Rectal smooth muscle tissue (tissue), 1 donor: Measurements from ENCODE around the gene COL4A6.

Experiments
- H3K27ac ChIP-seq: one replicate; pipeline ENCODE4 v1.7.0; 2013; ENCODE audit warnings: low read depth, low read length, inconsistent platforms
- H3K27me3 ChIP-seq: one replicate; pipeline ENCODE4 v1.7.0; 2013; ENCODE audit warnings: low read length; ENCODE audit not compliant: control insufficient read depth, insufficient read depth
- H3K36me3 ChIP-seq: one replicate; pipeline ENCODE4 v1.7.0; 2013; ENCODE audit warnings: low read length; ENCODE audit not compliant: control insufficient read depth, insufficient read depth
- H3K4me1 ChIP-seq: one replicate; pipeline ENCODE4 v1.7.0; 2013; ENCODE audit warnings: low read length; ENCODE audit not compliant: control insufficient read depth, insufficient read depth
- H3K4me3 ChIP-seq: one replicate; pipeline ENCODE4 v1.7.0; 2013; ENCODE audit warnings: low read length
- H3K9ac ChIP-seq: one replicate; pipeline ENCODE4 v1.7.0; 2013; ENCODE audit warnings: low read length

COL4A6 gene

DNA sequence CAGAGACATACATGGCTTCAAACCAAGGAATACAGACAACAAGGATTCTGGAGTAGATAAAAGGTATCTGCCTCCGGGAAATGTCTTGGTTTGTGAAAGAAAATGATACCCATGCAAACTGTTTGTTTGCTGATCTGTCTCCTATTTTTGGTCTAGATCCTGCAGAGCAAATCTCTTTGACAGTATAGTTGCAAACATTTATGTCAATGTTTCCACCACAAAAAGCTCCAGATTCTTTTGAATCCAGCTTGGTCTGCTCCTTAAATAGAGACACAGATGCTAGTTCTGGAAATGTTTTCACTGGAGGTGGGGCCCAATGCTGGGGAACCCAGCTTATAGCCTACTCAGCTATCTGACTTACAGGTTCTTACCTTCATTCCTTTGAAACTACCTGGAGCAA is 226.9 kb downstream of the COL4A6 start:
- Histone ChIP-seq H3K9ac (no peak overlapping the region), H3K27ac (no peak overlapping the region), H3K36me3 (no peaks in the 10 kb centered on the region), H3K27me3 (no peaks in the 10 kb centered on the region), H3K4me1 (no peaks in the 10 kb centered on the region), H3K4me3 (no peak overlapping the region)

DNA sequence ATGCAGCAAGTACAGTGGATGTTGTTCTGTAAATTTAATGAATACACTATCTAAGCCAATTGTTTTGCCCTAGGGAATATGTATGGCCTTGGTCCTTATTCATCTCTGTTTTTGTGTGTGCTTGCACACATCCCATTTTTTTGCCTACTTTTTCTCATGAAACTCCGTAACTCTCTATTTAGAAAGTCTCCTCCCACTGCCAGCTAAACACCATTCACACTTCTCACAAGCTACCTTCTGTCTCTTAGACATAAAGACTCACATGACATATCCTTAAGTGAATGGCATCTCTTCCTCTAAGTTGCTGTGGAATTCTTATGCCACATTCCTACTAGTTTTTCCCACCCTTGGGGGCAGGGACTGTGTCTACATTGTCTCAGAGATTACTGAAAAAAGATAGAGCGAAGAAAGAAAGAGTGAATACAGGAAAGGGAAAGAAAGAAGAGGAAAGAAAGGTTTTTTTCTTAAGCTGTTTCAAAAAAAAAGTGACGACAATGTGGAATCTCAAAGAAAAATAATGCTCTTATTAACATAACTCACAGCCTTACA is 229.1 kb downstream of the COL4A6 start:
- Histone ChIP-seq H3K4me3 (no peak overlapping the region), H3K9ac (no peak overlapping the region), H3K4me1 (no peaks in the 10 kb centered on the region), H3K27ac (no peak overlapping the region), H3K36me3 (no peaks in the 10 kb centered on the region), H3K27me3 (no peaks in the 10 kb centered on the region)

DNA sequence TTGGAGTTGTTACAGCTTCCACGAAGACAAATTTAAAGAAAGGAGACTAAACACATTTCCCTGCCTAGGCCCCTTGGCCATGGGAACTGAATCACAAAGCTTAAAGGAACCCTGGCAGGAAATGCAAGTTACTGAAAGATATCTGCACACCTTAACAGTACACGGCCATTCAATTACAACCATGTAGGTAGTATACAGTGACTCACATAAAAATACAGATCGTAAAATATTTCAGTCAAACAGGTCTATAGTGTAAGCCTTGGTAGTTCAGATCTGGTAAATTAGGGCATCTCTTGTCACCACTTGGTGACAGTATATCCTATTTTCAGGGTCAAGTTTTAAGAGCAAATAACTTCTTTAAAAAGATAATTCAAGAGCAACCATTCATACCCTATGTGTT is 234.7 kb downstream of the COL4A6 start:
- Histone ChIP-seq H3K27ac (no peak overlapping the region), H3K4me3 (no peak overlapping the region), H3K4me1 (no peaks in the 10 kb centered on the region), H3K27me3 (no peaks in the 10 kb centered on the region), H3K9ac (no peak overlapping the region), H3K36me3 (no peaks in the 10 kb centered on the region)

DNA sequence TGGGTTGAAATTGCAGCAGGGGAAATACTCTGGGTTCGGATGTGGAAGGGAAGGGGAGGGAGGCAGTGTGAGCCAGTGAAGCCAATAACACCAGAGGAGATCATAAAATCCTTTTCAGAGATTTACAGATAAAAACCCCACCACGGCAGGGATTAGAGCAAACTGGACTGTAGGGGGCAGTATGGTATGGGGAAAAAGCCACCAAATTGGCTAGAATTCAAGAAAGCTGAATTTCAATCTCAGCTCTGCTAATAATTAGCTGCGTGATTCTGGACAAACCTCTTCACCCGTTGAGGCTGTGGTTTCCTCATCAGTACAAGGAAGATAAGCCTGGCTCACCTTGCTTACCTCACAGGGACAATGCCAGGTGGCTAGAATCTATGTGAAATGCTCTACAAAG is 238.5 kb downstream of the COL4A6 start:
- Histone ChIP-seq H3K27ac (no peak overlapping the region), H3K9ac (no peak overlapping the region), H3K27me3 (no peaks in the 10 kb centered on the region), H3K4me1 (no peaks in the 10 kb centered on the region), H3K36me3 (no peaks in the 10 kb centered on the region), H3K4me3 (no peak overlapping the region)

DNA sequence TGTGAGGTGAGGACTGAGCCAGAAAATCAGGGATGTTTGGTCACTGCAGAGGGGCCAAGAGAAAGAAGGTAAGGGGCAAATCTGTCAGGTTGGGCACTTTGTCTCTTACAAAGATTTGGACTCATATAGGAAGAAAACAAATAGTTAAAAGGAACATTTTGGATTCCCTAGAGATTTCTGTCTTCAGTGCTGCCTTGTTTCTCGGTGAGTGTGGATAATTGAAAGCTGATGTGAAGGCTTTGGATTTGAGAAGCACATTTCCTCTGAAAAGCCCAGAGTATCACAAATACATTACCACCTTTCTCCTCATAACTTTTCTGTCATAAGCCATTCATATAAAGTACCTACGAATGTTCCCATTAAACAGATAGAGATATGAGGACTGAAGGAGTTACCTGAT is 239.2 kb downstream of the COL4A6 start:
- Histone ChIP-seq H3K4me3 (no peak overlapping the region), H3K36me3 (no peaks in the 10 kb centered on the region), H3K4me1 (no peaks in the 10 kb centered on the region), H3K27me3 (peaks cover 3% of the 10 kb centered on the region), H3K27ac (no peak overlapping the region), H3K9ac (no peak overlapping the region)

DNA sequence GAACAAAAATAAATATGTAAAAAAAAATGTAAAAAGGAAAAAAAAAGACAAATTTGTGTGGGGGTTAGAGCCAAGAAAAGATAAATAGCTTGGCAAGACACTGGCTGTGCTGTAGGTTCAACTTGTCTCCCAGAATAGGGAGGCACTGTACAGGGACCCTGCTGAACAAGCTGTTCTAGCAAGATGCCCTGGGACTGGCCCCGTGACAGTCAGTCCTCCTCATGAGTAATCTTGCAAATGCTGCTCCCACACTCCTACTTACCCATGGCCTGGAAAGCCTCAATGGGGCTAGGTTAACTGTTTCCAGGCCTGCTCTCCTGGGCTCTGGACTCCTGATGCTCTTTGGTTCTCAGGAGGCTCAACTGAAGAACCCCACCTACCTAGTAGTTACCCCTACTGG is 239.8 kb downstream of the COL4A6 start:
- Histone ChIP-seq H3K27me3 (peaks cover 3% of the 10 kb centered on the region), H3K27ac (no peak overlapping the region)

DNA sequence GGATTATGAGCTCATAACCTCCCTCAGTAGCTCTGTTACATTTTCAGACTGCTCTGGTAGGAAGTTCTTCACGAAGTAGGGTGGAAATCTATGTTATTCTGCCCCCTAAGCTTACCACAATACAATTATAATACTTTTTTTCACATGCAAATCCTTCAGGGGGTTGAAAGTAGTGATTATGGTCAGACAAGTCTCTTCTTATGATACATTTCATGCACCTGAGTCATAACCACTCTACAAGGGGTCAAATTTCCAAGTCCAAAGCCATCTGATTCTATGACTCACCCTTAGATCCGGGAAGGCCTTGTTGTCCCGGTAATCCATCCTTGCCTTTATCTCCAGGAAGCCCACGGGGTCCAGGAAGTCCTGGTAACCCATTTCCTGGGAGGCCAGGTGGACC is 251.4 kb downstream of the COL4A6 start:
- no peak overlapping the region for H3K27ac ChIP-seq
- H3K27me3 ChIP-seq, result peaks cover 2% of the 10 kb centered on the region
- H3K4me3 ChIP-seq, result no peak overlapping the region
- no peak overlapping the region for H3K9ac ChIP-seq
- no peaks in the 10 kb centered on the region for H3K4me1 ChIP-seq
- H3K36me3 ChIP-seq, result no peaks in the 10 kb centered on the region

More for the DNA sequence above, 239.8 kb downstream of the COL4A6 start:
- Histone ChIP-seq H3K9ac (no peak overlapping the region), H3K36me3 (no peaks in the 10 kb centered on the region), H3K4me1 (no peaks in the 10 kb centered on the region), H3K4me3 (no peak overlapping the region)

DNA sequence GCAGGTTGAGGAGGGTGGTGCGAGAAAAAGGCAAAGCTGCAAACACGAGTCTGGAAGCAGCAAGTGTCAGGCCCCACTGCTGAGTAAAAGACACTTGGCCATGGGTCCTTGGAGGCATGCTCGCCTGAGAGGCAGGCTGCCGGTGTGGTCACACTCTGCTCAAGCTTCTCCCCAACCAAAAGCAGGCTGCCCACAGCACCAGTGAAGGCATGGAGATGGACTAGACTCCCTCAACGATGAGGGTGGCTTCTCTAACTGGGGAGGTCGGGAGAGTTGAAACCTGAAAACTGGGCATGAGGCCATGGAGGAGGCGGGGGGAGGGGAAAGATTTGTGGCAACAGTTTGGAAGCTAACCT is 260.1 kb downstream of the COL4A6 start:
- Histone ChIP-seq H3K9ac (no peak overlapping the region), H3K36me3 (no peaks in the 10 kb centered on the region), H3K4me1 (no peaks in the 10 kb centered on the region), H3K27me3 (no peaks in the 10 kb centered on the region), H3K27ac (no peak overlapping the region), H3K4me3 (no peak overlapping the region)

DNA sequence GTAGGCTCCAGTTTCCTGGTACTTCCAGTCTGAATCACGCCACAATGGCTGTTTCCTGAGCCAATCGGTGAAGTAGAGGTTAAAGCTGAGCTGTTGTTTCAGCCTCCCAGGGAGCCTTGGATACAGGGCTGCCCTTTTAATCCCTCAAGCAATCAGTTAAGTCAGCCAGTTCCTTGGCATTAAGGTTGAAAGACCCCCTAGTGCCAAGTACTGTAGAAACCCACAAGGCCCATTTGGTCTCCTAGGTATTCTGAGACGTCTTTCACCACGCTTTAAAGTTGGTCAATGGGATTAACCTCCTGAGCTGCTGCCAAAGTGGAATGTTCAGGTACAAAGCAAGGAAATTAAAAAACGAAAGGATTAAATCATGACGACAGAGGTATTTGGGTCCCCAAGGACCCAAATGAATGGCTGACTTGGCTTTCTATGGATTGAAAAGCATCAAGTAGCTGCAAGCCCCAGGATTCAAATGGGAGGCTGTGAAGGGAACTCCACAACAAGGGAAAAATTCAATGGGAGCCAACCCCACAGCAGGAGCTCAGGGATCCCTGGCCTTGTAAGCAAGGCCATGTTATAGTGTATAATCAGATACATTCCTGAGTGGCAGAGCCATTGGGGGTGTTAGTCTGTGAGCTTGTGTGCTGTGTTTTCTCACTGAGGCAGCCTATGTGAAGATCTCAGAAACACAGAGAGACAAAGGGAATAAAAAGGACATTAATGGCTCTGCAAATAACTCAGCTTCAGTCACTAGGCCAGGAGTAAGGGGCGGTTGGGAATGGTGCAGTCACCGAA is 260.7 kb downstream of the COL4A6 start:
- H3K27ac ChIP-seq, result no peak overlapping the region
- H3K9ac ChIP-seq, result no peak overlapping the region
- no peaks in the 10 kb centered on the region for H3K36me3 ChIP-seq

DNA sequence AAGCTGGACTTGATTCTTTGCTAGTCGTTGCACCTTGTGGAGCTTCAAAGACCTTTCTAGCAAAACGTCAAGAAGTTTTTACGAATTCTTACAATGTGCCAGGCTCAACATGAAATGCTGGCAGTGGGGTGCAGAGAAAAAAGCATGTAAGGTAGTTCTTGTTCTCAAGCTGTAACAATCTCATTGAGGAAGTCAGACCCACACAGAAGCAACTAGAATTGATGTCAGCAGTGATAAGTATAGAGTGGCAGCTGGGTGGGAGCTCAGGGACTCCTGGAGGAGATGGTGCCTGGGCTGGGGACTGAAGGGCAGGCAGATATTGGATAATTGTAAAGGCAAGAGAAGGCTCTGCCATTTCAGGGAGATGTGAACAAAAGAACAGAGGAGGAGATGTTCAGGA is 264.3 kb downstream of the COL4A6 start:
- H3K4me3 ChIP-seq, result no peak overlapping the region
- H3K36me3 ChIP-seq, result no peaks in the 10 kb centered on the region
- H3K9ac ChIP-seq, result no peak overlapping the region
- H3K27ac ChIP-seq, result no peak overlapping the region
- H3K27me3 ChIP-seq, result no peaks in the 10 kb centered on the region
- H3K4me1 ChIP-seq, result no peaks in the 10 kb centered on the region

More for the DNA sequence above, 260.7 kb downstream of the COL4A6 start:
- H3K27me3 ChIP-seq, result no peaks in the 10 kb centered on the region
- H3K4me3 ChIP-seq, result no peak overlapping the region
- no peaks in the 10 kb centered on the region for H3K4me1 ChIP-seq

DNA sequence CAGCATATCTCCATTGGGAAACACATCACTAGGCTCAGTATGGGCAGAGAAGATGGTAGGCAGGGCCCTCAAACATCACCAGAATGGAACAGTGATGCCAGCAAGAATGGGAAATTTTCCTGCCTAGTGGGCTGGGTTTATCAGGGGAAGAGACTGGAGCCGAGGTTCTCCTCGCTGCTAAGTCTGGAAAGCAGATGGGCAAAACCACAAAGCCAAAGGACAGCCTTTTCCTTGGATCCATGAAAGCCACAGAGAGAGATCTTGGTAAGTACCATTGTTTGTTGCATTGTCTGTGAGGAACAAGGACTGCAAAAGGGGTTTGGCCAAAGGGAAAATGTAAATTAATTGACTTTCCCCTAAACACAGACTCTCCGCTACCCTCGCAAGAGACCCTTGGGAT is 266.6 kb downstream of the COL4A6 start:
- no peak overlapping the region for H3K4me3 ChIP-seq
- H3K27me3 ChIP-seq, result no peaks in the 10 kb centered on the region
- H3K27ac ChIP-seq, result no peak overlapping the region
- no peak overlapping the region for H3K9ac ChIP-seq
- H3K4me1 ChIP-seq, result no peaks in the 10 kb centered on the region
- no peaks in the 10 kb centered on the region for H3K36me3 ChIP-seq

DNA sequence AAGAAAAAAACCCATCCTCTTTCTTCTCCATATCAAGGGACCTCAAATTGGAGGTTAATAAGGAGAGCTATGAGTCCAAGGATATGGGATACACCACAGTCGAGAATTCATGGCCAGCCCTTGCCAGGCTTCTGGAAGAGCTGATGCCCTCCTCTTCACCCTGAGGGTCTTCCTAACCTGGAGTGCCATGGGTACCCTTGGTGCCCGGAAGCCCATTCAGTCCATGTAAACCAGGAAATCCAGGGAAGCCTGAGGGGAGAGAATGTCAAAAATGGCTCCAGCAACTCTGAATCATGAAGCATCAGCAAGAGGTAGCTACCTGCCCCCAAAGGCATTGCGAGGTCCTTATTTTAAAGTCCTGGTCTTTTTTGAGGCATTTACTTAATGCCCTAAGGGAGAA is 268.5 kb downstream of the COL4A6 start:
- H3K27ac ChIP-seq, result no peak overlapping the region
- H3K4me1 ChIP-seq, result no peaks in the 10 kb centered on the region
- H3K27me3 ChIP-seq, result no peaks in the 10 kb centered on the region
- no peak overlapping the region for H3K4me3 ChIP-seq
- no peaks in the 10 kb centered on the region for H3K36me3 ChIP-seq
- no peak overlapping the region for H3K9ac ChIP-seq
